ENCODE results near the gene DNM2. TPM values are rescaled to one million over a fixed set of nuclear protein-coding genes. Genes with fewer than 3 reads are reported as not detected.

The DNM2 gene
- total RNA-seq, 2 experiments from 2014 or later, result 279 to 286 TPM

- peaks cover 87% of the 10 kb centered on the region for H3K4me1 ChIP-seq (ENCODE audit: insufficient read depth, low read length)
- H3K4me3 ChIP-seq (ENCODE audit: low read length), result no peak overlapping the region
- H3K9me3 ChIP-seq (ENCODE audit: control insufficient read depth in 1 of 2, insufficient read depth in 1 of 2, low read length in 2 of 2), result no peaks in the 10 kb centered on the region
- ChIA-PET CTCF (interaction anchor here (1.5 kb wide), 1 partner anchor 30 kb away, joined by 4 read pairs; the partner anchor contains the start of gene DNM2), POLR2A (interaction anchor here (1.4 kb wide), 1 partner anchor 16 kb away, joined by 4 read pairs; no protein-coding TSS in a partner anchor)
- H3K27me3 ChIP-seq (ENCODE audit: control insufficient read depth in 1 of 2, insufficient read depth in 2 of 2, low read length in 2 of 2), result no peaks in the 10 kb centered on the region
- Mint-ChIP-seq H3K27ac (peak overlapping the region; percentile 90), H3K27me3 (no peaks in the 10 kb centered on the region), H3K4me3 (peak overlapping the region; percentile 70), H3K9me3 (no peaks in the 10 kb centered on the region), H3K4me1 (ENCODE audit: low read depth) (peaks cover 72% of the 10 kb centered on the region), H3K36me3 (ENCODE audit: low read depth) (peaks cover 20% of the 10 kb centered on the region)
- TF ChIP-seq CTCF (IDR thresholded peaks at IDR 0.05), result no peak
- intact Hi-C loops (cut with DNase I, micrococcal nuclease), result loop anchor here in 1 of 2 experiments (2.0 kb wide), 1 partner anchor 16 kb away; no protein-coding TSS in a partner anchor
- H3K36me3 ChIP-seq (ENCODE audit: insufficient read depth, low read length), result no peaks in the 10 kb centered on the region
- no peak overlapping the region for H3K27ac ChIP-seq (ENCODE audit: low read depth in 1 of 2, low read length in 2 of 2)
- ATAC-seq (ENCODE audit: poor library complexity) (no peak), DNase-seq (no peak)
Measured at GRCh38 chr19:10747271-10747670, 29.4 kb downstream of the DNM2 start.

- Mint-ChIP-seq H3K27me3 (no peaks in the 10 kb centered on the region), H3K27ac (peak overlapping the region; percentile 90), H3K4me1 (ENCODE audit: low read depth) (peaks cover 71% of the 10 kb centered on the region), H3K4me3 (peak overlapping the region; percentile 70), H3K9me3 (no peaks in the 10 kb centered on the region), H3K36me3 (ENCODE audit: low read depth) (peaks cover 16% of the 10 kb centered on the region)
- ChIA-PET POLR2A (interaction anchor here (1.4 kb wide), 1 partner anchor 16 kb away, joined by 4 read pairs; no protein-coding TSS in a partner anchor), CTCF (interaction anchor here (1.5 kb wide), 1 partner anchor 30 kb away, joined by 4 read pairs; the partner anchor contains the start of gene DNM2)
- no peak overlapping the region for H3K27ac ChIP-seq (ENCODE audit: low read depth in 1 of 2, low read length in 2 of 2)
- DNase-seq (peak in 2 of 14 experiments; percentile 29 to 42), ATAC-seq (ENCODE audit: poor library complexity) (peak; percentile 61)
- no peak for TF ChIP-seq CTCF (IDR thresholded peaks at IDR 0.05)
- H3K4me3 ChIP-seq (ENCODE audit: low read length), result no peak overlapping the region
- peaks cover 88% of the 10 kb centered on the region for H3K4me1 ChIP-seq (ENCODE audit: insufficient read depth, low read length)
- intact Hi-C loops (cut with DNase I, micrococcal nuclease), result loop anchor here in 1 of 2 experiments (2.0 kb wide), 1 partner anchor 17 kb away; no protein-coding TSS in a partner anchor
- no peaks in the 10 kb centered on the region for H3K36me3 ChIP-seq (ENCODE audit: insufficient read depth, low read length)
- H3K9me3 ChIP-seq (ENCODE audit: control insufficient read depth in 1 of 2, insufficient read depth in 1 of 2, low read length in 2 of 2), result no peaks in the 10 kb centered on the region
- H3K27me3 ChIP-seq (ENCODE audit: control insufficient read depth in 1 of 2, insufficient read depth in 2 of 2, low read length in 2 of 2), result no peaks in the 10 kb centered on the region
Measured at GRCh38 chr19:10747674-10748073, 29.8 kb downstream of the DNM2 start.

- H3K4me3 ChIP-seq (ENCODE audit: low read length), result no peak overlapping the region
- H3K27ac Mint-ChIP-seq, result peak overlapping the region; percentile 96
- H3K4me1 Mint-ChIP-seq (ENCODE audit: low read depth), result peaks cover 77% of the 10 kb centered on the region
- peak overlapping the region; percentile 70 for H3K4me3 Mint-ChIP-seq
- no peaks in the 10 kb centered on the region for H3K36me3 ChIP-seq (ENCODE audit: insufficient read depth, low read length)
- peaks cover 16% of the 10 kb centered on the region for H3K36me3 Mint-ChIP-seq (ENCODE audit: low read depth)
- H3K4me1 ChIP-seq (ENCODE audit: insufficient read depth, low read length), result peaks cover 87% of the 10 kb centered on the region
- DNase-seq (no peak), ATAC-seq (ENCODE audit: poor library complexity) (no peak)
- intact Hi-C loops (cut with DNase I, micrococcal nuclease), result no loop called here
- no peaks in the 10 kb centered on the region for H3K9me3 ChIP-seq (ENCODE audit: control insufficient read depth in 1 of 2, insufficient read depth in 1 of 2, low read length in 2 of 2)
- no peaks in the 10 kb centered on the region for H3K9me3 Mint-ChIP-seq
- TF ChIP-seq CTCF (IDR thresholded peaks at IDR 0.05), result no peak
- no peaks in the 10 kb centered on the region for H3K27me3 ChIP-seq (ENCODE audit: control insufficient read depth in 1 of 2, insufficient read depth in 2 of 2, low read length in 2 of 2)
- POLR2A ChIA-PET, result interaction anchor here (1.4 kb wide), 1 partner anchor 17 kb away, joined by 4 read pairs; no protein-coding TSS in a partner anchor
- CTCF ChIA-PET, result interaction anchor here (1.5 kb wide), 1 partner anchor 31 kb away, joined by 4 read pairs; the partner anchor contains the start of gene DNM2
- H3K27ac ChIP-seq (ENCODE audit: low read depth in 1 of 2, low read length in 2 of 2), result peak overlapping the region in 1 of 2 donors; percentile 30
- no peaks in the 10 kb centered on the region for H3K27me3 Mint-ChIP-seq
Measured at GRCh38 chr19:10748195-10748926, 30.5 kb downstream of the DNM2 start.

All from CD4-positive, alpha-beta T cell (primary cell).